ENCODE measurements around the gene HSPBP1.

Gene HSPBP1

GRCh38 chr19:55275851-55276719 is 3.8 kb downstream of the HSPBP1 start:
- DNase-seq (ENCODE audit: low read depth): no peak
- no peak overlapping the region for H3K4me3 ChIP-seq (replicated peaks; ENCODE audit: low read depth, low read length)

GRCh38 chr19:55273978-55274707 is 5.8 kb downstream of the HSPBP1 start:
- DNase-seq (ENCODE audit: low read depth): no peak
- no peak overlapping the region for H3K4me3 ChIP-seq (replicated peaks; ENCODE audit: low read depth, low read length)
- TF ChIP-seq CTCF (IDR thresholded peaks at IDR 0.05; ENCODE audit: low read length, missing control alignments): no peak

More at GRCh38 chr19:55275851-55276719, 3.8 kb downstream of the HSPBP1 start:
- no peak for TF ChIP-seq CTCF (IDR thresholded peaks at IDR 0.05; ENCODE audit: low read length, missing control alignments)

- TF ChIP-seq CTCF (IDR thresholded peaks at IDR 0.05; ENCODE audit: low read length, missing control alignments): no peak
- DNase-seq (ENCODE audit: low read depth): no peak
- no peak overlapping the region for H3K4me3 ChIP-seq (replicated peaks; ENCODE audit: low read depth, low read length)
Measured at GRCh38 chr19:55272142-55272541, 7.8 kb downstream of the HSPBP1 start.

- no peak for DNase-seq (ENCODE audit: low read depth)
- H3K4me3 ChIP-seq (replicated peaks; ENCODE audit: low read depth, low read length): no peak overlapping the region
- no peak for TF ChIP-seq CTCF (IDR thresholded peaks at IDR 0.05; ENCODE audit: low read length, missing control alignments)
Measured at GRCh38 chr19:55270172-55270942, 9.6 kb downstream of the HSPBP1 start.

- no peak overlapping the region for H3K4me3 ChIP-seq (replicated peaks; ENCODE audit: low read depth, low read length)
- no peak for TF ChIP-seq CTCF (IDR thresholded peaks at IDR 0.05; ENCODE audit: low read length, missing control alignments)
- DNase-seq (ENCODE audit: low read depth): no peak
Measured at GRCh38 chr19:55269299-55269698, 10.6 kb downstream of the HSPBP1 start.

GRCh38 chr19:55266840-55267239 is 13.1 kb downstream of the HSPBP1 start:
- no peak for TF ChIP-seq CTCF (IDR thresholded peaks at IDR 0.05; ENCODE audit: low read length, missing control alignments)
- DNase-seq (ENCODE audit: low read depth): no peak
- no peak overlapping the region for H3K4me3 ChIP-seq (replicated peaks; ENCODE audit: low read depth, low read length)

All from fibroblast of pulmonary artery (primary cell).